SU-DHL-6 (cell line): ENCODE data around the gene FOXF1.

Source experiments
- EZH2phosphoT487 ChIP-seq: fragments of 200-600 bp; sonication (generic), shearing (Covaris generic); conservative IDR thresholded peaks from 2 replicates; pipeline ENCODE4 v1.6.1; 2018; ENCODE audit warnings: mild to moderate bottlenecking, antibody characterized with exemption, low read length, moderate library complexity, mixed read lengths
- TF ChIP-seq, protein P1 (sequence below): fragments of 200-600 bp; sonication (generic); IDR thresholded peaks from one replicate; pipeline ENCODE4 v1.5.1; 2017; ENCODE audit warnings: antibody characterized with exemption, mild to moderate bottlenecking, low read length, moderate library complexity; ENCODE audit not compliant: insufficient read depth, poor library complexity, severe bottlenecking

DNA sequence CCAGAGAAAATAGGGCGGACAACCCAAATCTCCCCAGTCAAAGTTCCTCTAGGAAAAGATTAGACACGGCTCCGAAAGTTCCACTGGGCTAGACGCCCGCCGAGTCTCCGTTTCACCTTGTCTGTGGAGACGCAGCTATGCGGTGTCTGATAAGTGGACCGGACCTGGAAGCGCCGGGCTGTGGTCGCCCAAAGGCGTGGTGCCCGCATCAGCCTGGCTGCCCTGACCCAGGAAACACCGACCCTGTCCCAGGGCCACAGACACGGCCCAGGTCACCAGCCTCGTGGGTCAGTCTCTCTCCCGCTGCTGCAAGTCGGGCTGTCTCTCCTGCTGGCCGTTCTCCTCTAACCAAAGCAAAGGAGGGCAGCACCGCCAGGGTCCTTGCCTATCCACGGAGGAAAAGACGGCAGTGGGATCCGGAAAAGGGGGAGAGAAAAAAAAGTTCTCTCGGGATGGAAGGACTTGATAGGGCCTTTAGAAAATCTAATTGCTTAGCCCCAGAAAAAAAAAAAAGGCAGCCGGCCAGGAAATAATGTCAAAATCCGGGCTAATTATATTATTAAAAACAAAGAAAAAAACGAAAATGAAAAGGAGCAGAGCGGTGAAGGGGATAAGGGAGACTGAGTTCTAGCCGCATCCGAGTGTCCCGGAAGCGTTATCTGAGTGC, 13.9 kb upstream of the FOXF1 start:
- TF ChIP-seq EZH2phosphoT487: no peak
- TF ChIP-seq, protein P1, sequence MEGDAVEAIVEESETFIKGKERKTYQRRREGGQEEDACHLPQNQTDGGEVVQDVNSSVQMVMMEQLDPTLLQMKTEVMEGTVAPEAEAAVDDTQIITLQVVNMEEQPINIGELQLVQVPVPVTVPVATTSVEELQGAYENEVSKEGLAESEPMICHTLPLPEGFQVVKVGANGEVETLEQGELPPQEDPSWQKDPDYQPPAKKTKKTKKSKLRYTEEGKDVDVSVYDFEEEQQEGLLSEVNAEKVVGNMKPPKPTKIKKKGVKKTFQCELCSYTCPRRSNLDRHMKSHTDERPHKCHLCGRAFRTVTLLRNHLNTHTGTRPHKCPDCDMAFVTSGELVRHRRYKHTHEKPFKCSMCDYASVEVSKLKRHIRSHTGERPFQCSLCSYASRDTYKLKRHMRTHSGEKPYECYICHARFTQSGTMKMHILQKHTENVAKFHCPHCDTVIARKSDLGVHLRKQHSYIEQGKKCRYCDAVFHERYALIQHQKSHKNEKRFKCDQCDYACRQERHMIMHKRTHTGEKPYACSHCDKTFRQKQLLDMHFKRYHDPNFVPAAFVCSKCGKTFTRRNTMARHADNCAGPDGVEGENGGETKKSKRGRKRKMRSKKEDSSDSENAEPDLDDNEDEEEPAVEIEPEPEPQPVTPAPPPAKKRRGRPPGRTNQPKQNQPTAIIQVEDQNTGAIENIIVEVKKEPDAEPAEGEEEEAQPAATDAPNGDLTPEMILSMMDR: no peak
